Stimulated activated CD8-positive, alpha-beta memory T cell treated with anti-CD3 and anti-CD28 coated beads, Interleukin-7, amount 100 ng/mL, for 48 hours (primary cell): Measurements from ENCODE around the gene PXYLP1.
A peak's percentile ranks its signal among the peaks of the same experiment; 100 is the strongest.
"Not testable (repeated sequence)": the region's sequence is repeated elsewhere in the genome, so short reads cannot be mapped to it uniquely, and the experiment has no call there.

Experiments used
- DNase-seq, 2 donors: peaks; one replicate each; pipeline ENCODE4 v3.0.0-alpha.2; 2020; ENCODE audit warnings: low read depth in 1 of 2; ENCODE audit errors: extremely low read depth in 1 of 2

Gene PXYLP1

GRCh38 chr3:141231101-141231951, at the start of gene PXYLP1:
PXYLP1 (plus strand) TSS chr3:141231825; CDS start chr3:141260176, 28,351 bp downstream.
- DNase-seq: peak; percentile 85 to 86

- DNase-seq: no peak
Measured at GRCh38 chr3:141183606-141184005, 48.0 kb upstream of the PXYLP1 start.

GRCh38 chr3:141184430-141184829, 47.2 kb upstream of the PXYLP1 start:
- no peak for DNase-seq

- DNase-seq: no peak
Measured at GRCh38 chr3:141191097-141191749, 40.4 kb upstream of the PXYLP1 start.

- DNase-seq: peak; percentile 79 to 93
Measured at GRCh38 chr3:141192345-141192744, 39.3 kb upstream of the PXYLP1 start.

GRCh38 chr3:141193066-141193830, 38.4 kb upstream of the PXYLP1 start:
- DNase-seq: no peak

- DNase-seq: no peak
Measured at GRCh38 chr3:141201122-141201521, 30.5 kb upstream of the PXYLP1 start.

- no peak for DNase-seq
Measured at GRCh38 chr3:141202682-141203081, 28.9 kb upstream of the PXYLP1 start.

- DNase-seq: no peak
Measured at GRCh38 chr3:141203866-141204265, 27.8 kb upstream of the PXYLP1 start.

GRCh38 chr3:141204343-141204742, 27.3 kb upstream of the PXYLP1 start:
- DNase-seq: no peak

GRCh38 chr3:141211306-141211705, 20.3 kb upstream of the PXYLP1 start:
- DNase-seq: not testable (repeated sequence)

GRCh38 chr3:141212101-141212500, 19.5 kb upstream of the PXYLP1 start:
- DNase-seq: no peak

GRCh38 chr3:141212555-141212954, 19.1 kb upstream of the PXYLP1 start:
- no peak for DNase-seq

GRCh38 chr3:141216975-141217374, 14.7 kb upstream of the PXYLP1 start:
- DNase-seq: no peak

GRCh38 chr3:141217389-141217788, 14.2 kb upstream of the PXYLP1 start:
- no peak for DNase-seq

GRCh38 chr3:141218162-141218835, 13.3 kb upstream of the PXYLP1 start:
- DNase-seq: no peak

- DNase-seq: no peak
Measured at GRCh38 chr3:141218926-141219325, 12.7 kb upstream of the PXYLP1 start.

- no peak for DNase-seq
Measured at GRCh38 chr3:141223673-141224166, 7.9 kb upstream of the PXYLP1 start.

- no peak for DNase-seq
Measured at GRCh38 chr3:141225939-141226338, 5.7 kb upstream of the PXYLP1 start.

GRCh38 chr3:141227216-141227615, 4.4 kb upstream of the PXYLP1 start:
- DNase-seq: no peak

- DNase-seq: no peak
Measured at GRCh38 chr3:141227752-141228151, 3.9 kb upstream of the PXYLP1 start.
